Central memory CD4-positive, alpha-beta T cell (primary cell): ENCODE data around the gene TRIAP1.
"Not testable (repeated sequence)": the region's sequence is repeated elsewhere in the genome, so short reads cannot be mapped to it uniquely, and the experiment has no call there.

Experiments
- DNase-seq: peaks from one replicate; pipeline ENCODE4 v3.0.0; 2022
- total RNA-seq, 3 experiments: gene quantifications; one replicate each; lab custom pipeline; 2026; lab: John Stamatoyannopoulos, UW

The TRIAP1 gene
- total RNA-seq, result 13.3 to 49.1 (median 19.3) reads per million in 3 experiments

- DNase-seq, result peak; percentile 81
These were observed at the start of gene TRIAP1, which contains the start of gene GATC for GRCh38 chr12:120445911-120446843. TSS of gene TRIAP1 (minus strand) at chr12:120446384. CDS start at chr12:120446372, 12 bp downstream. TSS of gene GATC (plus strand) at chr12:120446444. CDS start at chr12:120446481, 37 bp downstream.

GRCh38 chr12:120495186-120495730 lies 49.1 kb upstream of the TRIAP1 start:
- no peak for DNase-seq

GRCh38 chr12:120490833-120491512 lies 44.8 kb upstream of the TRIAP1 start:
- DNase-seq, result no peak

GRCh38 chr12:120490325-120490724 lies 44.1 kb upstream of the TRIAP1 start:
- DNase-seq, result no peak

GRCh38 chr12:120489018-120489417 lies 42.8 kb upstream of the TRIAP1 start:
- DNase-seq, result no peak

- no peak for DNase-seq
These were observed 42.0 kb upstream of the TRIAP1 start for GRCh38 chr12:120488057-120488640.

GRCh38 chr12:120487552-120487951 lies 41.4 kb upstream of the TRIAP1 start:
- not testable (repeated sequence) for DNase-seq

GRCh38 chr12:120485961-120486881 lies 40.0 kb upstream of the TRIAP1 start:
- no peak for DNase-seq

- no peak for DNase-seq
These were observed 37.4 kb upstream of the TRIAP1 start for GRCh38 chr12:120483621-120484020.

GRCh38 chr12:120481022-120481767 lies 35.0 kb upstream of the TRIAP1 start:
- no peak for DNase-seq

- no peak for DNase-seq
These were observed 34.0 kb upstream of the TRIAP1 start for GRCh38 chr12:120480211-120480610.

- DNase-seq, result no peak
These were observed 33.3 kb upstream of the TRIAP1 start for GRCh38 chr12:120479458-120479857.

GRCh38 chr12:120475643-120476042 lies 29.5 kb upstream of the TRIAP1 start:
- no peak for DNase-seq

- DNase-seq, result no peak
These were observed 28.4 kb upstream of the TRIAP1 start for GRCh38 chr12:120474616-120474960.

- no peak for DNase-seq
These were observed 27.8 kb upstream of the TRIAP1 start for GRCh38 chr12:120473807-120474615.

- no peak for DNase-seq
These were observed 26.3 kb upstream of the TRIAP1 start for GRCh38 chr12:120472521-120472920.

- DNase-seq, result no peak
These were observed 24.1 kb upstream of the TRIAP1 start for GRCh38 chr12:120470150-120470784.

GRCh38 chr12:120469450-120470149 lies 23.4 kb upstream of the TRIAP1 start, which contains the start of gene SRSF9:
TSS of gene SRSF9 (minus strand) at chr12:120469748. CDS start at chr12:120469609, 139 bp downstream.
- DNase-seq, result peak; percentile 97
